ENCODE data around the gene PIEZO2.
"Not testable (repeated sequence)": the region's sequence is repeated elsewhere in the genome, so short reads cannot be mapped to it uniquely, and the experiment has no call there.

The PIEZO2 gene

GRCh38 chr18:10878703-10879102 is 270.7 kb downstream of the PIEZO2 start:
- DNase-seq, result no peak

GRCh38 chr18:10877987-10878386 is 271.4 kb downstream of the PIEZO2 start:
- no peak for DNase-seq

- no peak for DNase-seq
Measured at GRCh38 chr18:10875811-10876210, 273.6 kb downstream of the PIEZO2 start.

- no peak for DNase-seq
Measured at GRCh38 chr18:10872304-10872703, 277.1 kb downstream of the PIEZO2 start.

GRCh38 chr18:10864722-10865121 is 284.6 kb downstream of the PIEZO2 start:
- DNase-seq, result no peak

- DNase-seq, result no peak
Measured at GRCh38 chr18:10863026-10863425, 286.3 kb downstream of the PIEZO2 start.

- no peak for DNase-seq
Measured at GRCh38 chr18:10860928-10861327, 288.4 kb downstream of the PIEZO2 start.

- DNase-seq, result no peak
Measured at GRCh38 chr18:10860382-10860781, 289.0 kb downstream of the PIEZO2 start.

- no peak for DNase-seq
Measured at GRCh38 chr18:10858477-10858876, 290.9 kb downstream of the PIEZO2 start.

GRCh38 chr18:10856132-10856531 is 293.2 kb downstream of the PIEZO2 start:
- DNase-seq, result no peak

GRCh38 chr18:10852385-10853303 is 296.7 kb downstream of the PIEZO2 start:
- no peak for DNase-seq

GRCh38 chr18:10851824-10852319 is 297.5 kb downstream of the PIEZO2 start:
- DNase-seq, result no peak

GRCh38 chr18:10850840-10851239 is 298.5 kb downstream of the PIEZO2 start:
- no peak for DNase-seq

GRCh38 chr18:10850216-10850615 is 299.2 kb downstream of the PIEZO2 start:
- no peak for DNase-seq

- no peak for DNase-seq
Measured at GRCh38 chr18:10847907-10848306, 301.5 kb downstream of the PIEZO2 start.

GRCh38 chr18:10847408-10847790 is 302.0 kb downstream of the PIEZO2 start:
- no peak for DNase-seq

GRCh38 chr18:10846657-10847407 is 302.5 kb downstream of the PIEZO2 start:
- no peak for DNase-seq

- not testable (repeated sequence) for DNase-seq
Measured at GRCh38 chr18:10846035-10846434, 303.3 kb downstream of the PIEZO2 start.

GRCh38 chr18:10843565-10843964 is 305.8 kb downstream of the PIEZO2 start:
- DNase-seq, result no peak

GRCh38 chr18:10842861-10843260 is 306.5 kb downstream of the PIEZO2 start:
- no peak for DNase-seq

GRCh38 chr18:10842371-10842770 is 307.0 kb downstream of the PIEZO2 start:
- DNase-seq, result no peak

GRCh38 chr18:10841203-10841602 is 308.2 kb downstream of the PIEZO2 start:
- no peak for DNase-seq

GRCh38 chr18:10840743-10841142 is 308.6 kb downstream of the PIEZO2 start:
- DNase-seq, result no peak

GRCh38 chr18:10839421-10839820 is 309.9 kb downstream of the PIEZO2 start:
- no peak for DNase-seq
